ENCODE results near the gene DRD2.

Gene DRD2

DNA sequence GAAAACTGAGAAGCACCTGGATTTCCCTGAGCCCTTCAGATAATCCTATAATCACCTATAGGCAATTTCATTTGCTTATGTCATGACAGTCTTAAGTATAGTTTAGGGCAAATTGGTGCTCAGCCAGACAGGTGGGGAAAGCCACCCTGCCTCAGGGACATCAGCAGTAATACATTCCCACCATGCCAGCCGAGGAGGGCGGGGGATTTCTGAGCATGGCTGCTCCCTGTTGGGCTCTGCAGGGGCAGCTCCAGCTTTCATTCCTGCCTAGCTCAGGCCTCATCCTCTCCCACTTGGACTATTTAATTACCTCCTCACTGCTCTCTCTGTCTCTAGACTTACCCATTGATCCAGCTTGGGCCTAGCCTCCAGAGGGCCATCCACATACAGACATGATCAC is 9.0 kb upstream of the DRD2 start:
- Histone ChIP-seq H3K36me3 (ENCODE audit: control insufficient read depth, insufficient read depth, low read length) (no peaks in the 10 kb centered on the region), H3K27me3 (replicated peaks; ENCODE audit: control insufficient read depth, insufficient read depth, low read length) (no peaks in the 10 kb centered on the region; the same call in 1 of the 2 replicates), H3K4me3 (replicated peaks; ENCODE audit: low read depth, low read length) (no peak overlapping the region)
- TF ChIP-seq, protein P1, sequence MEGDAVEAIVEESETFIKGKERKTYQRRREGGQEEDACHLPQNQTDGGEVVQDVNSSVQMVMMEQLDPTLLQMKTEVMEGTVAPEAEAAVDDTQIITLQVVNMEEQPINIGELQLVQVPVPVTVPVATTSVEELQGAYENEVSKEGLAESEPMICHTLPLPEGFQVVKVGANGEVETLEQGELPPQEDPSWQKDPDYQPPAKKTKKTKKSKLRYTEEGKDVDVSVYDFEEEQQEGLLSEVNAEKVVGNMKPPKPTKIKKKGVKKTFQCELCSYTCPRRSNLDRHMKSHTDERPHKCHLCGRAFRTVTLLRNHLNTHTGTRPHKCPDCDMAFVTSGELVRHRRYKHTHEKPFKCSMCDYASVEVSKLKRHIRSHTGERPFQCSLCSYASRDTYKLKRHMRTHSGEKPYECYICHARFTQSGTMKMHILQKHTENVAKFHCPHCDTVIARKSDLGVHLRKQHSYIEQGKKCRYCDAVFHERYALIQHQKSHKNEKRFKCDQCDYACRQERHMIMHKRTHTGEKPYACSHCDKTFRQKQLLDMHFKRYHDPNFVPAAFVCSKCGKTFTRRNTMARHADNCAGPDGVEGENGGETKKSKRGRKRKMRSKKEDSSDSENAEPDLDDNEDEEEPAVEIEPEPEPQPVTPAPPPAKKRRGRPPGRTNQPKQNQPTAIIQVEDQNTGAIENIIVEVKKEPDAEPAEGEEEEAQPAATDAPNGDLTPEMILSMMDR (IDR thresholded peaks at IDR 0.05; ENCODE audit: insufficient read depth, low read length, poor library complexity, severe bottlenecking), result no peak
- DNase-seq (ENCODE audit: extremely low read depth, insufficient read length), result no peak

DNA sequence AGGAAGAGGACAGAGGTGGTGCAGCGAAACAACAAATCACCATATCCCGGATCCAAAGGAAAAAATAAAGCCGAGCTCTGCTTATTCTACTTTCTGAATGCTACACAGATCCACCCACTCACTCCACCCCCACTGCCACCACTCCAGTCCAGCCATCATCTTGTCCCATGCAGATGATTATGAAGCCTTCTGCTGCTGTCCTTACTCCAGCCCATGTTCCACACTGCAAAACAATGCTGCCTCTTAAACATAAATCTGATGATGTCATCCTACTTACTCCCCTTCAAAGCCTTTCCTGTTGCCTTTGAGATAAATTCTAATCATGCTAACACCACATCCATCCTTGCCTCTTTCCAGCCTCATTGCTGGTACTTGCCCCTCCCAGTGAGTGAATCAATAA is 6.5 kb upstream of the DRD2 start:
- Histone ChIP-seq H3K27me3 (replicated peaks; ENCODE audit: control insufficient read depth, insufficient read depth, low read length) (no peaks in the 10 kb centered on the region; the same call in none of the 2 replicates), H3K36me3 (ENCODE audit: control insufficient read depth, insufficient read depth, low read length) (no peaks in the 10 kb centered on the region), H3K4me3 (replicated peaks; ENCODE audit: low read depth, low read length) (no peak overlapping the region)
- DNase-seq (ENCODE audit: extremely low read depth, insufficient read length), result no peak
- TF ChIP-seq, protein P1 (IDR thresholded peaks at IDR 0.05; ENCODE audit: insufficient read depth, low read length, poor library complexity, severe bottlenecking), result no peak

DNA sequence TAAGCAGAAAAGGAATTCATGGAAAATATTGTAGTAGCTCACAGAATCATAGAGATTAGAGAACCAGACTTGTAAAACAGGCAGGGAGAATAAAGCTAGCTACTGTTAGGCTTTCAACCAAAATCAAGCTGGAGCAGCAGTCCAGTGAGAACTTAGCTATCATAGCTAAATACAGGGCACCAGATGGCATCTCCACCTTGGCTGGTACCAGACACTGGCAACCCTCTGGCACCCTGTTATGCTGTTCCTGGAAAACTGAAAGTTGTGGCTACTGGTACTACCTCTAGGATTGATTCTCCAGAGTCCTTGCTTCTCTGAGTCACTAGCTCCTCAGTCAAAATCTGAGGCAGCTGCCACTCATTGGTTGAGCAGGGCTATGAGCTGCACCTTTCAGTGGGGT is 6.0 kb upstream of the DRD2 start:
- DNase-seq (ENCODE audit: extremely low read depth, insufficient read length), result no peak
- Histone ChIP-seq H3K27me3 (replicated peaks; ENCODE audit: control insufficient read depth, insufficient read depth, low read length) (peaks cover 2% of the 10 kb centered on the region), H3K36me3 (ENCODE audit: control insufficient read depth, insufficient read depth, low read length) (no peaks in the 10 kb centered on the region), H3K4me3 (replicated peaks; ENCODE audit: low read depth, low read length) (no peak overlapping the region)
- TF ChIP-seq, protein P1 (IDR thresholded peaks at IDR 0.05; ENCODE audit: insufficient read depth, low read length, poor library complexity, severe bottlenecking), result no peak

GRCh38 chr11:113477321-113477720 is 2.1 kb upstream of the DRD2 start:
- Histone ChIP-seq H3K36me3 (ENCODE audit: control insufficient read depth, insufficient read depth, low read length) (no peaks in the 10 kb centered on the region), H3K4me3 (replicated peaks; ENCODE audit: low read depth, low read length) (no peak overlapping the region), H3K27me3 (replicated peaks; ENCODE audit: control insufficient read depth, insufficient read depth, low read length) (peaks cover 4% of the 10 kb centered on the region)
- DNase-seq (ENCODE audit: extremely low read depth, insufficient read length), result no peak
- TF ChIP-seq, protein P1 (IDR thresholded peaks at IDR 0.05; ENCODE audit: insufficient read depth, low read length, poor library complexity, severe bottlenecking), result no peak

GRCh38 chr11:113476553-113476952 is 1.4 kb upstream of the DRD2 start:
- no peaks in the 10 kb centered on the region for H3K36me3 ChIP-seq (ENCODE audit: control insufficient read depth, insufficient read depth, low read length)
- DNase-seq (ENCODE audit: extremely low read depth, insufficient read length), result no peak
- no peak overlapping the region for H3K4me3 ChIP-seq (replicated peaks; ENCODE audit: low read depth, low read length)
- peaks cover 4% of the 10 kb centered on the region for H3K27me3 ChIP-seq (replicated peaks; ENCODE audit: control insufficient read depth, insufficient read depth, low read length)
- TF ChIP-seq, protein P1 (IDR thresholded peaks at IDR 0.05; ENCODE audit: insufficient read depth, low read length, poor library complexity, severe bottlenecking), result no peak

Measured in GM06990 (cell line).